HepG2 (cell line): ENCODE results near the gene NME8. TPM values are rescaled to one million over a fixed set of nuclear protein-coding genes. Genes with fewer than 3 reads are reported as not detected.

Source experiments
- AGO2 ChIP-seq: fragments of 200-400 bp; formaldehyde crosslinking; optimal IDR thresholded peaks from 2 replicates; pipeline ENCODE3; 2017; ENCODE audit warnings: mild to moderate bottlenecking, low read depth, low read length, moderate library complexity
- CENPBD1 ChIP-seq: sonication (generic); formaldehyde crosslinking; IDR thresholded peaks from 2 replicates; pipeline ENCODE4 v1.8.0; 2022; ENCODE audit warnings: missing genetic modification reagents, low read depth, mild to moderate bottlenecking, borderline replicate concordance
- FOXO4 ChIP-seq: sonication (generic); formaldehyde crosslinking; conservative IDR thresholded peaks from 2 replicates; pipeline ENCODE4 v1.8.1; 2023; ENCODE audit warnings: missing genetic modification reagents
- GABPB1 ChIP-seq: IDR thresholded peaks from 2 replicates; pipeline ENCODE4 v1.6.1; 2016; ENCODE audit warnings: mild to moderate bottlenecking, missing genetic modification reagents, moderate library complexity, missing compliant biosample characterization
- GATA4 ChIP-seq: sonication (generic); IDR thresholded peaks from 2 replicates; pipeline ENCODE4 v1.6.1; 2016; ENCODE audit warnings: antibody characterized with exemption, low read depth, borderline replicate concordance
- GLMP ChIP-seq: sonication (generic); formaldehyde crosslinking; IDR thresholded peaks from 2 replicates; pipeline ENCODE4 v1.9.0; 2021; ENCODE audit warnings: missing genetic modification reagents, mild to moderate bottlenecking, borderline replicate concordance
- HIVEP1 ChIP-seq: sonication (generic); formaldehyde crosslinking; IDR thresholded peaks from 2 replicates; pipeline ENCODE4 v1.4.0; 2020; ENCODE audit warnings: mild to moderate bottlenecking, missing genetic modification reagents
- HNRNPK ChIP-seq: fragments of 200-400 bp; formaldehyde crosslinking; IDR thresholded peaks from 2 replicates; pipeline ENCODE4 v1.6.1; 2018; ENCODE audit warnings: low read length, low read depth, moderate library complexity, mild to moderate bottlenecking; ENCODE audit not compliant: poor library complexity, severe bottlenecking
- KLF11 ChIP-seq: IDR thresholded peaks from 2 replicates; pipeline ENCODE4 v1.6.1; 2016; ENCODE audit warnings: missing compliant biosample characterization
- MLLT10 ChIP-seq: sonication (generic); formaldehyde crosslinking; IDR thresholded peaks from 2 replicates; pipeline ENCODE4 v1.4.0; 2020; ENCODE audit warnings: missing genetic modification reagents
- NFE2 ChIP-seq: sonication (generic); formaldehyde crosslinking; IDR thresholded peaks from 2 replicates; pipeline ENCODE4 v1.4.0; 2020; ENCODE audit warnings: missing genetic modification reagents
- NR2F2 ChIP-seq: IDR thresholded peaks from 2 replicates; pipeline ENCODE4 v1.6.1; 2012; ENCODE audit warnings: low read depth, inconsistent platforms, borderline replicate concordance
- SALL1 ChIP-seq: sonication (generic); formaldehyde crosslinking; IDR thresholded peaks from 2 replicates; pipeline ENCODE4 v1.8.0; 2022; ENCODE audit warnings: mild to moderate bottlenecking, missing genetic modification reagents
- SNAPC5 ChIP-seq: sonication (generic); formaldehyde crosslinking; IDR thresholded peaks from 2 replicates; pipeline ENCODE4 v1.8.1; 2023; ENCODE audit warnings: mild to moderate bottlenecking, missing genetic modification reagents, borderline replicate concordance
- UBTF ChIP-seq: sonication (generic); formaldehyde crosslinking; IDR thresholded peaks from 2 replicates; pipeline ENCODE4 v1.4.0; 2020; ENCODE audit warnings: mild to moderate bottlenecking, missing genetic modification reagents
- ZNF18 ChIP-seq: sonication (generic); formaldehyde crosslinking; IDR thresholded peaks from 2 replicates; pipeline ENCODE4 v1.8.0; 2022; ENCODE audit warnings: mild to moderate bottlenecking, missing genetic modification reagents; ENCODE audit not compliant: insufficient replicate concordance
- ZNF230 ChIP-seq: sonication (generic); formaldehyde crosslinking; IDR thresholded peaks from 2 replicates; pipeline ENCODE4 v1.4.0; 2020; ENCODE audit warnings: mild to moderate bottlenecking, missing genetic modification reagents
- ZNF234 ChIP-seq: sonication (generic); formaldehyde crosslinking; conservative IDR thresholded peaks from 2 replicates; pipeline ENCODE4 v1.5.1; 2020; ENCODE audit warnings: mild to moderate bottlenecking, missing genetic modification reagents
- ZNF510 ChIP-seq: sonication (generic); formaldehyde crosslinking; IDR thresholded peaks from 2 replicates; pipeline ENCODE4 v1.4.0; 2020; ENCODE audit warnings: low read depth, mild to moderate bottlenecking, missing genetic modification reagents
- ZNF703 ChIP-seq: sonication (generic); formaldehyde crosslinking; IDR thresholded peaks from 2 replicates; pipeline ENCODE4 v1.5.1; 2020; ENCODE audit warnings: missing genetic modification reagents, mild to moderate bottlenecking, moderate library complexity, borderline replicate concordance
- ZNF773 ChIP-seq: sonication (generic); formaldehyde crosslinking; IDR thresholded peaks from 2 replicates; pipeline ENCODE4 v1.4.0; 2020; ENCODE audit warnings: missing genetic modification reagents, borderline replicate concordance
- polyA plus RNA-seq, 8 experiments: library from polyadenylated mRNA; depleted of rRNA in 3 of 8; stranded (reverse) in 7 of 8; unstranded in 1 of 8; fragments of >200 nt; fragmentation: Illumina TruSeq in 4 of 8; extraction: Trizol in 4 of 8; gene quantifications; 2 replicates each; pipeline versions ENCODE4 v1.2.1 to v1.2.3, GENCODE V29; 2011 to 2016; ENCODE audit warnings: low read depth in 4 of 8, missing spikeins in 1 of 8, mixed read lengths in 1 of 8; ENCODE audit not compliant: insufficient read depth in 1 of 8
- total RNA-seq, 5 experiments: library from RNA; depleted of rRNA; stranded (reverse); fragments of >200 nt; fragmentation: Illumina TruSeq; extraction: Trizol; gene quantifications; 2 replicates each; pipeline ENCODE4 v1.2.3, GENCODE V29; 2016; ENCODE audit warnings: low read depth in 1 of 5

Gene NME8
- total and polyA plus RNA-seq, 2 of the 13 experiments (the other 11 are each of a cell fraction or from before 2014, with no cell fraction given), result not detected

- peak; percentile 50; the same call in 1 of the 2 replicates for TF ChIP-seq ZNF703 (CRISPR knock-in tag)
- TF ChIP-seq KLF11 (CRISPR knock-in tag), result no peak
- peak; percentile 80; the same call in 1 of the 2 replicates for TF ChIP-seq UBTF (CRISPR knock-in tag)
- TF ChIP-seq HIVEP1 (CRISPR knock-in tag), result no peak
- no peak for TF ChIP-seq FOXO4 (CRISPR knock-in tag)
- 0 out of 2 replicates have a peak, but pooled peaks have one; percentile 0 for TF ChIP-seq SALL1 (CRISPR knock-in tag)
- TF ChIP-seq HNRNPK, result no peak
- no peak for TF ChIP-seq CENPBD1 (CRISPR knock-in tag)
- TF ChIP-seq SNAPC5 (CRISPR knock-in tag), result no peak
- no peak for TF ChIP-seq ZNF230 (CRISPR knock-in tag)
- no peak for TF ChIP-seq GLMP (CRISPR knock-in tag)
- no peak for TF ChIP-seq GATA4
- no peak for TF ChIP-seq ZNF234
- no peak for TF ChIP-seq MLLT10 (CRISPR knock-in tag)
- TF ChIP-seq GABPB1, result peak; percentile 54; the same call in 1 of the 2 replicates
- TF ChIP-seq NFE2, result no peak
- no peak for TF ChIP-seq NR2F2
- TF ChIP-seq AGO2, result peak; percentile 52
- no peak for TF ChIP-seq ZNF773 (CRISPR knock-in tag)
- TF ChIP-seq ZNF510 (CRISPR knock-in tag), result no peak
- peak; percentile 56 for TF ChIP-seq ZNF18 (CRISPR knock-in tag)
Measured at GRCh38 chr7:37916673-37917660, 68.6 kb downstream of the NME8 start, which contains the start of gene SFRP4 (continued).
